ENCODE results near the gene TEAD1.

TEAD1 gene

GRCh38 chr11:12927886-12928285, 253.7 kb downstream of the TEAD1 start:
- no peak for DNase-seq (ENCODE audit: low spot score)
- in situ Hi-C loops (cut with MboI; ENCODE audit: low sequenced_read_pairs, unreplicated experiment): no loop called here
- no peak for TF ChIP-seq CTCF (IDR thresholded peaks at IDR 0.05; ENCODE audit: borderline replicate concordance, control extremely low read depth, extremely low read depth, insufficient read depth, missing control alignments)

- no peak for TF ChIP-seq CTCF (IDR thresholded peaks at IDR 0.05; ENCODE audit: borderline replicate concordance, control extremely low read depth, extremely low read depth, insufficient read depth, missing control alignments)
- DNase-seq (ENCODE audit: low spot score): no peak
- in situ Hi-C loops (cut with MboI; ENCODE audit: low sequenced_read_pairs, unreplicated experiment): no loop called here
These were observed 256.6 kb downstream of the TEAD1 start for GRCh38 chr11:12930850-12931249.

- in situ Hi-C loops (cut with MboI; ENCODE audit: low sequenced_read_pairs, unreplicated experiment): no loop called here
- DNase-seq (ENCODE audit: low spot score): no peak
- no peak for TF ChIP-seq CTCF (IDR thresholded peaks at IDR 0.05; ENCODE audit: borderline replicate concordance, control extremely low read depth, extremely low read depth, insufficient read depth, missing control alignments)
These were observed 258.3 kb downstream of the TEAD1 start for GRCh38 chr11:12932485-12932884.

- in situ Hi-C loops (cut with MboI; ENCODE audit: low sequenced_read_pairs, unreplicated experiment): no loop called here
- no peak for DNase-seq (ENCODE audit: low spot score)
- no peak for TF ChIP-seq CTCF (IDR thresholded peaks at IDR 0.05; ENCODE audit: borderline replicate concordance, control extremely low read depth, extremely low read depth, insufficient read depth, missing control alignments)
These were observed 262.0 kb downstream of the TEAD1 start for GRCh38 chr11:12936200-12936599.

GRCh38 chr11:12938590-12939247, 264.5 kb downstream of the TEAD1 start:
- TF ChIP-seq CTCF (IDR thresholded peaks at IDR 0.05; ENCODE audit: borderline replicate concordance, control extremely low read depth, extremely low read depth, insufficient read depth, missing control alignments): no peak
- DNase-seq (ENCODE audit: low spot score): no peak
- in situ Hi-C loops (cut with MboI; ENCODE audit: low sequenced_read_pairs, unreplicated experiment): no loop called here

GRCh38 chr11:12941671-12942070, 267.4 kb downstream of the TEAD1 start:
- in situ Hi-C loops (cut with MboI; ENCODE audit: low sequenced_read_pairs, unreplicated experiment): no loop called here
- no peak for DNase-seq (ENCODE audit: low spot score)
- TF ChIP-seq CTCF (IDR thresholded peaks at IDR 0.05; ENCODE audit: borderline replicate concordance, control extremely low read depth, extremely low read depth, insufficient read depth, missing control alignments): no peak
